ENCODE data around the gene MPIG6B. TPM values are rescaled to one million over a fixed set of nuclear protein-coding genes. Genes with fewer than 3 reads are reported as not detected.
A peak's percentile ranks its signal among the peaks of the same experiment; 100 is the strongest.

MPIG6B gene
- not detected in 3 replicates for total RNA-seq
- long read RNA-seq = 0 reads

GRCh38 chr6:31723245-31723979 is at the start of gene MPIG6B:
MPIG6B (plus strand) TSS chr6:31723373; CDS start chr6:31723384, 11 bp downstream.
- no peak for DNase-seq (ENCODE audit: low spot score)
- H3K36me3 Mint-ChIP-seq (ENCODE audit: low read depth) = peaks cover 22% of the 10 kb centered on the region
- peak within 1 kb of the TSS; percentile 17 for H3K27ac Mint-ChIP-seq (ENCODE audit: unreplicated experiment)
- no peaks in the 10 kb centered on the region for H3K27me3 Mint-ChIP-seq (ENCODE audit: low read depth)
- TF ChIP-seq CTCF (IDR thresholded peaks at IDR 0.05) = no peak
- no peaks in the 10 kb centered on the region for H3K9me3 Mint-ChIP-seq (ENCODE audit: low read depth)
- no peaks in the 10 kb centered on the region for H3K4me1 Mint-ChIP-seq (ENCODE audit: low read depth)
- H3K4me3 Mint-ChIP-seq (ENCODE audit: unreplicated experiment) = no peak within 1 kb of the TSS

- H3K4me1 Mint-ChIP-seq (ENCODE audit: low read depth) = peaks cover 9% of the 10 kb centered on the region
- H3K27me3 Mint-ChIP-seq (ENCODE audit: low read depth) = no peaks in the 10 kb centered on the region
- no peak overlapping the region for H3K27ac Mint-ChIP-seq (ENCODE audit: unreplicated experiment)
- H3K36me3 Mint-ChIP-seq (ENCODE audit: low read depth) = peaks cover 15% of the 10 kb centered on the region
- no peak overlapping the region for H3K4me3 Mint-ChIP-seq (ENCODE audit: unreplicated experiment)
- H3K9me3 Mint-ChIP-seq (ENCODE audit: low read depth) = no peaks in the 10 kb centered on the region
- TF ChIP-seq CTCF (IDR thresholded peaks at IDR 0.05) = no peak
- no peak for DNase-seq (ENCODE audit: low spot score)
Observed at GRCh38 chr6:31676322-31676903, 46.8 kb upstream of the MPIG6B start.

- H3K4me1 Mint-ChIP-seq (ENCODE audit: low read depth) = peaks cover 12% of the 10 kb centered on the region
- peaks cover 11% of the 10 kb centered on the region for H3K36me3 Mint-ChIP-seq (ENCODE audit: low read depth)
- no peak overlapping the region for H3K4me3 Mint-ChIP-seq (ENCODE audit: unreplicated experiment)
- H3K27ac Mint-ChIP-seq (ENCODE audit: unreplicated experiment) = peak overlapping the region; percentile 1
- no peaks in the 10 kb centered on the region for H3K9me3 Mint-ChIP-seq (ENCODE audit: low read depth)
- no peaks in the 10 kb centered on the region for H3K27me3 Mint-ChIP-seq (ENCODE audit: low read depth)
- TF ChIP-seq CTCF (IDR thresholded peaks at IDR 0.05) = no peak
- no peak for DNase-seq (ENCODE audit: low spot score)
Observed at GRCh38 chr6:31676904-31677303, 46.3 kb upstream of the MPIG6B start.

GRCh38 chr6:31677955-31678354 is 45.2 kb upstream of the MPIG6B start:
- no peak overlapping the region for H3K4me3 Mint-ChIP-seq (ENCODE audit: unreplicated experiment)
- no peaks in the 10 kb centered on the region for H3K9me3 Mint-ChIP-seq (ENCODE audit: low read depth)
- no peak overlapping the region for H3K27ac Mint-ChIP-seq (ENCODE audit: unreplicated experiment)
- H3K36me3 Mint-ChIP-seq (ENCODE audit: low read depth) = peaks cover 4% of the 10 kb centered on the region
- no peak for TF ChIP-seq CTCF (IDR thresholded peaks at IDR 0.05)
- no peaks in the 10 kb centered on the region for H3K27me3 Mint-ChIP-seq (ENCODE audit: low read depth)
- DNase-seq (ENCODE audit: low spot score) = no peak
- peaks cover 12% of the 10 kb centered on the region for H3K4me1 Mint-ChIP-seq (ENCODE audit: low read depth)

GRCh38 chr6:31680226-31681134 is 42.7 kb upstream of the MPIG6B start, which contains the start of gene LY6G5C:
LY6G5C (minus strand) TSS chr6:31681067; CDS start chr6:31680373, 694 bp downstream.
- Mint-ChIP-seq H3K4me3 (ENCODE audit: unreplicated experiment) (peak within 1 kb of the TSS; percentile 76), H3K4me1 (ENCODE audit: low read depth) (peaks cover 12% of the 10 kb centered on the region), H3K9me3 (ENCODE audit: low read depth) (no peaks in the 10 kb centered on the region), H3K27ac (ENCODE audit: unreplicated experiment) (peak within 1 kb of the TSS; percentile 76), H3K27me3 (ENCODE audit: low read depth) (no peaks in the 10 kb centered on the region), H3K36me3 (ENCODE audit: low read depth) (no peaks in the 10 kb centered on the region)
- no peak for DNase-seq (ENCODE audit: low spot score)
- TF ChIP-seq CTCF (IDR thresholded peaks at IDR 0.05) = peak; percentile 91
